HG03575 (cell line): ENCODE results near the gene MRPS31.

Experiments used
- ATAC-seq: cut with Tn5 transposase; IDR thresholded peaks from one replicate; pipeline ENCODE4 v1.9.1; 2021; ENCODE audit not compliant: unreplicated experiment, insufficient number of reproducible peaks, low FRiP score; ENCODE audit errors: extremely low read depth

Gene MRPS31

DNA sequence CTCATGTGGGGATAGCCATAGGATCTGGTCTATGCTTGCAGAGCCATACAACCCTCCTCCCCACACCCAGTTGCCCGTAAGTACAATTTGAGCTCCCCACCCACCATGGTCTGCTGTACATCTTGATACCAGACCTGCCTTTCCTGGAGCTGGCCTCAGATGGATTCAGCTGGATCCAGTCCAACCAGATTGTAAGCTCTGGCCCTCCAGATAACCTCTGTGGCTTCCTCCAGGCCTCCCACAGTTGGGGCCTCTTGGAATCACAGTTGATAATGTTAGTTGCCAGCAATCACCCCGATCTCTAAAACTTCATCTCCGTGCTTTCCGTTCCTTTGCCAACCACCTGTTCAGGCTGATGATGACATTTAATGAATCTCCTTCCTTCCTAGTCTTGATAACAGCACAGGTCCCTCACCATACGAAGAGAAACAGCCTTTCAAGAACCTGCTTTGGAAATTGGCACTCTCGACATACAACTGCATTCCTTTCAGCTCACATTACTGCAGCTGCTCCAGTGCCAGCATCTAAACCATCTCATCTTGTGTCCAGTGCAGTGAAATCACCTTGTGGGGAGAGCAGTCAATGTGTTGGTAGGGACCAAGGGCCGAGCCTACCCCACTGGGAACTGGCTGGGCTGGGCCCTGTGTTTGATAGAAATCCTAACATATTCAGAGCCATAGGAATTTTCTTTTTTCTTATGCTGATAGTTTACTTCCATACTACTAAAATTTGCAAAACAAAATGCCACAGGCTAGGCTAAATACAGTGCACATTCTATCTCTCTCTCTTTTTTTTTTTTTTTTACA lies 89.4 kb downstream of the MRPS31 start:
- no peak for ATAC-seq

DNA sequence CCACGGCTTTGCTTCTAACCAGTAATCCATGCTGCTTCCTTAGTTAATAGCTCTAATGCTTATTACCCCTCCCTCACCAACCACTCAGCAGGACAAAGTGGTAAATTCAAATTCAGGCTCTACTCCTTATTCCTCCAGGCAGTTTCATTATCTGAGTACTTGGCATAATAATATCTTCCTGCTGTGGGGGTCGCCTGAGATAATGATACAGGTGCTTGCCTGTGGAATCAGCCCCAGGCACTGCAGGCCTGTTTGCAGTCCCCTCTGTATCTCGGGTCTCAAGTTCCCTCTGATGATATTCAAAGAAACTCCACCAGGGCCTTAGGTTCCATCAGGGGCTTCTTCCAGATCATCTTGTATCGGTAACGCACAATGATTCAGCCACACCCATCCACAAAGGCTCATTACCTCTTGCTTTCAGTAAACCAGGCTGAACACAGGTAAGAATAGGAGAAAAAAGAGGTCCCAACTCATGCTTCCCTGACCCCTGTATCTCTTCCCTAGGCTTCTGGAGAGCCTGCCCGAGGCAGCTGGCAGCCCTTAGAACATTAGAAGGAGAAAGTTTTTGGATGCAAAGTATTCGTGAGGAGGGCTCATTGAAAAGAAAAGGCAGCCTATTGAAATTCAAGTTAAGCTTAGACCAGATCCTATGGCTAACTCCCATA lies 90.2 kb downstream of the MRPS31 start:
- ATAC-seq = no peak

DNA sequence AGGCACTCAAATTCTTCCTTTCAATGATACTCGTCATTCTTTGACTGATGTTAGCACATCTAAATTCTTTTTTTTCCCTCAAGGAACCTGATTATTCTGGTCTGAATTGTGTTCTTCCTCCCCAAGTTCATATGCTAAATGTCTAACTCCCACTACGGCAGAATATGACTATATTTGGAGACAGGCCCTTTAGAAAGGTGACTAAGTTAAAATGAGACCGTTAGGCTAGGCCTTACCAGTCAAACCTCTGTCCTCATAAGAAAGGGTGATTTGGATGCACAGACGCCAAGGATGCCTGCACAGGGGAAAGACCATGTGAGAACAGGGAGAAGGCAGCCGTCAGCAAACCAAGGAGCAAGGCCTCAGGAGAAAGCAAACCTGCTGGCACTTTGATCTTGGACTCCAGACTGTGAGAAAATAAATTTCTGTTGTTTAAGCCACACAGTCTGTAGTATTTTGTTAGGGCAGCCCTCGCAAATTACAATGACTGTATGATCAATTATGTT lies 91.5 kb downstream of the MRPS31 start:
- ATAC-seq = no peak
